ENCODE data around the gene SDK1. TPM values are rescaled to one million over a fixed set of nuclear protein-coding genes. Genes with fewer than 3 reads are reported as not detected.

SDK1 gene
- total RNA-seq, 1 donor from 2014 or later: 3.9 TPM

DNA sequence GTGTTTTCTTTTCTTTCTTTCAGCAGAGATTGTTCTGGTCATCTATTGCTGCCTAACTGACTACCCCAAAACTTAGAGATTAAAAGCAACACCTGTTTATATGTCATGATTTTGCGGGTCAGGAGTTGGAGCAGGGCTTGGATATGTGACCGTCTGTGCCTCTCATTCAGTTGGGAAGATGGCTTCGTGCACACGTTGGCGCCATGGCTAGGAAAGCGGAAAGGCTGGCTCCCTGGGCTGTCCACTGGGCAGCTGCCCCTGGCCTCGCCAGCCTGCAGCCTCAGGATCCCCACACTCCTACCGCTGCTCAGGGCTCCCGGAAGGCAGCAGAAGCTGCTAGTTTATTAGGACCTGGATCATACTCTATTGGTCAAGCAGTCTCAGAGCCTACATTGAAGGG, 742.9 kb downstream of the SDK1 start:
- H3K36me3 ChIP-seq (ENCODE audit: control insufficient read depth, insufficient read depth, low read length): no peaks in the 10 kb centered on the region
- DNase-seq (ENCODE audit: low read depth): no peak
- no peak overlapping the region for H3K4me3 ChIP-seq (ENCODE audit: low read depth, low read length)
- TF ChIP-seq, protein P1, sequence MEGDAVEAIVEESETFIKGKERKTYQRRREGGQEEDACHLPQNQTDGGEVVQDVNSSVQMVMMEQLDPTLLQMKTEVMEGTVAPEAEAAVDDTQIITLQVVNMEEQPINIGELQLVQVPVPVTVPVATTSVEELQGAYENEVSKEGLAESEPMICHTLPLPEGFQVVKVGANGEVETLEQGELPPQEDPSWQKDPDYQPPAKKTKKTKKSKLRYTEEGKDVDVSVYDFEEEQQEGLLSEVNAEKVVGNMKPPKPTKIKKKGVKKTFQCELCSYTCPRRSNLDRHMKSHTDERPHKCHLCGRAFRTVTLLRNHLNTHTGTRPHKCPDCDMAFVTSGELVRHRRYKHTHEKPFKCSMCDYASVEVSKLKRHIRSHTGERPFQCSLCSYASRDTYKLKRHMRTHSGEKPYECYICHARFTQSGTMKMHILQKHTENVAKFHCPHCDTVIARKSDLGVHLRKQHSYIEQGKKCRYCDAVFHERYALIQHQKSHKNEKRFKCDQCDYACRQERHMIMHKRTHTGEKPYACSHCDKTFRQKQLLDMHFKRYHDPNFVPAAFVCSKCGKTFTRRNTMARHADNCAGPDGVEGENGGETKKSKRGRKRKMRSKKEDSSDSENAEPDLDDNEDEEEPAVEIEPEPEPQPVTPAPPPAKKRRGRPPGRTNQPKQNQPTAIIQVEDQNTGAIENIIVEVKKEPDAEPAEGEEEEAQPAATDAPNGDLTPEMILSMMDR (IDR thresholded peaks at IDR 0.05; ENCODE audit: insufficient read depth, low read length, poor library complexity, severe bottlenecking): no peak
- no peaks in the 10 kb centered on the region for H3K27me3 ChIP-seq (ENCODE audit: control insufficient read depth, insufficient read depth, low read length)

DNA sequence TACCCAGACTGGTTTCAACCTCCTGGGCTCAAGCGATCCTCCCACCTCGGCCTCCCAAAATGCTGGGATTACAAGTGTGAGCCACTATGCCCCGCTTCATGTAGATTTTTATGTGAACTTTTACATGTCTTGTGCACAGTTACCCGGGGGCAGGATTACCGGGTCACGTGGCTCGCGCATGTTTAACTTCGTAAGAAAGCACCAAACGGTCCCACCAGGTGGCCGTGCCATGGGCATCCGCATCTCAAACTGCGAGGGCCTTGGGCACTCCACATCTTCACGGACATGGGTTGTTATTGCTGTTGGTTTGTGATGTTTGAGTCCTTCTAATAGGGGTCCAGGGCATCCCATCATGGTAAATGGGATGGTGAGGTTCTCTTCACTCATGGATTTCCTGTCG, 744.4 kb downstream of the SDK1 start:
- H3K4me3 ChIP-seq (ENCODE audit: low read depth, low read length): no peak overlapping the region
- TF ChIP-seq, protein P1 (IDR thresholded peaks at IDR 0.05; ENCODE audit: insufficient read depth, low read length, poor library complexity, severe bottlenecking): no peak
- no peak for DNase-seq (ENCODE audit: low read depth)
- H3K36me3 ChIP-seq (ENCODE audit: control insufficient read depth, insufficient read depth, low read length): no peaks in the 10 kb centered on the region
- H3K27me3 ChIP-seq (ENCODE audit: control insufficient read depth, insufficient read depth, low read length): no peaks in the 10 kb centered on the region

DNA sequence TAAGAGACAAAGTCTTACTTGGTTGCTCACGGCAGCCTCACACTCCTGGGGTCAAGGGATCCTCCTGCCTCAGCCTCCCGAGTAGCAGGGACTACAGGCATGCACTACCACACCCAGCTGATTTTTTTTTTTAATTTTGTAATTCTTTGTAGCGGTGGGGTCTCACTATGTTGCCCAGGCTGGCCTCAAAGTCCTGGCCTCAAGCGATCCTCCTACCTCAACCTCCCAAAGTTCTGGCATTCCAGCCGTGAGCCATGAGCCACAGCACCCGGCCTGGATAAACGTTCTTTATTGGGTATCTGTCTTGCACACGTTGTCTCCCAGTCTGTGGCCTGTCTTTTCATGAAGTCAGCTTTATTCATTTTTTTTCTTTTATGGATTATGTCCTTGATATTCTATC, 744.9 kb downstream of the SDK1 start:
- TF ChIP-seq, protein P1 (IDR thresholded peaks at IDR 0.05; ENCODE audit: insufficient read depth, low read length, poor library complexity, severe bottlenecking): no peak
- no peak overlapping the region for H3K4me3 ChIP-seq (ENCODE audit: low read depth, low read length)
- H3K27me3 ChIP-seq (ENCODE audit: control insufficient read depth, insufficient read depth, low read length): no peaks in the 10 kb centered on the region
- no peaks in the 10 kb centered on the region for H3K36me3 ChIP-seq (ENCODE audit: control insufficient read depth, insufficient read depth, low read length)
- no peak for DNase-seq (ENCODE audit: low read depth)

DNA sequence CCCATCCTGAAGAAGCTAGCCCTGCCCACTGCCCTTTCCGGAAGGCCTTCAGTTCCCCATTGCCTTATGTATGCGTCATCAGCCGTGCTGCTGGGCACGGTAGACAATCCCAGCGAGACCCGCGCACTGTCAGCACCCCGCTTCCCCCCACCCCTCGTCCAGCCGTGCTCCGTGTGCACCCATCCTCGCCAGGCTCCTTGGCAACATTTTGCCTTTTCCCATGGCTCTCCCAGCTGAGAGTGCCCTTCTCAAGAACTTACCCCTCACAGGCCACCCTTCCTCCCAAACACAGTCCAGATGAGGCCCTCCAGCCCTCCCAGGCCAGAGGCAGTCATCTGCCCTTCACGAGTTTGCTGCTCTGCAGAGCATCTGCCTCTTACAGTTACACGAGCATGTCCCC, 747.3 kb downstream of the SDK1 start:
- no peaks in the 10 kb centered on the region for H3K27me3 ChIP-seq (ENCODE audit: control insufficient read depth, insufficient read depth, low read length)
- no peak overlapping the region for H3K4me3 ChIP-seq (ENCODE audit: low read depth, low read length)
- DNase-seq (ENCODE audit: low read depth): no peak
- H3K36me3 ChIP-seq (ENCODE audit: control insufficient read depth, insufficient read depth, low read length): no peaks in the 10 kb centered on the region
- TF ChIP-seq, protein P1 (IDR thresholded peaks at IDR 0.05; ENCODE audit: insufficient read depth, low read length, poor library complexity, severe bottlenecking): no peak

DNA sequence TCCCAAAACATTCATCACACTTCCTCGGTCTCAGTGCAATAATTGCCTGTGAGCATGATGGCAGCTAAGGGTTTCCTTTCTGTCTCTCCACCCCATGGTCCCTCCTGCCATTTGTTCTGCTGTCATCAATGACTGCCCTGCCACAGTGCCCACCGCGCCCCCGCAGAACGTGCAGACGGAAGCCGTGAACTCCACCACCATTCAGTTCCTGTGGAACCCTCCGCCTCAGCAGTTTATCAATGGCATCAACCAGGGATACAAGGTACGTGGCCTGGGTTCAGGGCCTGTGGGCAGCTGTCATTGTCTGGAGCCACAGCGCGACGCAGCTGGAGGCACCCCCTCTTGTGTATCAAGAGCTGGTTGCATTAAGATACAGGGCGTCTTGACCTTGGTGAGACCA, 748.1 kb downstream of the SDK1 start:
- no peak for DNase-seq (ENCODE audit: low read depth)
- H3K27me3 ChIP-seq (ENCODE audit: control insufficient read depth, insufficient read depth, low read length): no peaks in the 10 kb centered on the region
- H3K36me3 ChIP-seq (ENCODE audit: control insufficient read depth, insufficient read depth, low read length): no peaks in the 10 kb centered on the region
- H3K4me3 ChIP-seq (ENCODE audit: low read depth, low read length): no peak overlapping the region
- TF ChIP-seq, protein P1 (IDR thresholded peaks at IDR 0.05; ENCODE audit: insufficient read depth, low read length, poor library complexity, severe bottlenecking): no peak

DNA sequence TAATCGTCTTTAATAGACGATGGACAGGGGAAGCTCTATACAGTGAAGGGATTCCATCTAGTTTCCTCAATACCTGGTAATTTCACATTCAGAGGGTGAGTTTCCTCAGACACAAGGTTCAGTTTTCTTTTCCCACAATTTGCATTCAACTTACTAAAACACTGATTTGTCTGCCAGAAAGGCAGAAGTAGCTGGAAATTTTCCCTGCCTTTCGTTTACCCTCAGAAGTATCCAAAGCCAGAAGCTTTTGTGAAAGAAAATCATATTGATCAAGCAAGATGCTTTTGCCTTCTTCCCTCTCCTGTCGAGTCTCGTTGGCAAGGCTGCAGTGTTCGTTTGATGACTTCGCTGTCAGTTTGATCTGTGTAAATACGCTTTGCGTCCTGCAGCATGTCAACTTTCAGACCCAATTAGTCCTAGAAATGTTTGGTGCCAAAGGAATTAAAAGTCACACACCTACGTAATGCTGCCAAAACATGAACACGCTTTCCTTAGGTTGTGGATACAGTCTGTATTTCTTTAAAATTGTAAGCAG, 749.1 kb downstream of the SDK1 start:
- no peak overlapping the region for H3K4me3 ChIP-seq (ENCODE audit: low read depth, low read length)
- TF ChIP-seq, protein P1 (IDR thresholded peaks at IDR 0.05; ENCODE audit: insufficient read depth, low read length, poor library complexity, severe bottlenecking): no peak
- H3K27me3 ChIP-seq (ENCODE audit: control insufficient read depth, insufficient read depth, low read length): no peaks in the 10 kb centered on the region
- H3K36me3 ChIP-seq (ENCODE audit: control insufficient read depth, insufficient read depth, low read length): no peaks in the 10 kb centered on the region
- no peak for DNase-seq (ENCODE audit: low read depth)

All from kidney epithelial cell (primary cell).